ENCODE results near the gene SVIL. TPM values are rescaled to one million over a fixed set of nuclear protein-coding genes. Genes with fewer than 3 reads are reported as not detected.
"Not testable (repeated sequence)": the region's sequence is repeated elsewhere in the genome, so short reads cannot be mapped to it uniquely, and the experiment has no call there.

The SVIL gene
- polyA plus RNA-seq, 6 donors from 2014 or later = 0.35 to 3.9 (median 1.6) TPM; not detected in 3

DNA sequence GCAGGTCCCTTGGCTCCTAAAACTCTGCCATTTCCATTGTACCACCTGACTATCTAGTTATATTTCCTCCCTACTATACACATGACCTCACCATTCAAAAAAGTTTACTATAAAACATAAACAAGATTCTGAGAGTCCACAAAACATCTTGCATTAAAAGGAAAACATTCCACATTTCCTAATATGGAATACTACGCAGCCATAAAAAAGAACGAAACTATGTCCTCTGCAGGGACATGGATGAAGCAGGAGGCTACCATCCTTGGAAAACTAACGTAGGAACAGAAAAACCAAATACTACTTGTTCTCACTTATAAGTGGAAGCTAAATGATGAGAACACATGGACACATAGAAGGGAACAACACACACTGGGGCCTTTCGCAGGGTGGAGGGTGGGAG lies 48.3 kb downstream of the SVIL start:
- H3K4me3 Mint-ChIP-seq = no peak overlapping the region
- H3K36me3 Mint-ChIP-seq = no peaks in the 10 kb centered on the region
- ATAC-seq (ENCODE audit: low read depth in 2 of 2) = no peak
- H3K4me1 Mint-ChIP-seq = peaks cover 4 to 11% (median 9%) of the 10 kb centered on the region in 3 donors
- peaks cover 0 to 6% (median 0%) of the 10 kb centered on the region in 7 donors for H3K9me3 Mint-ChIP-seq
- no peaks in the 10 kb centered on the region for H3K27me3 Mint-ChIP-seq
- no peak for DNase-seq
- no peak overlapping the region for H3K27ac Mint-ChIP-seq

DNA sequence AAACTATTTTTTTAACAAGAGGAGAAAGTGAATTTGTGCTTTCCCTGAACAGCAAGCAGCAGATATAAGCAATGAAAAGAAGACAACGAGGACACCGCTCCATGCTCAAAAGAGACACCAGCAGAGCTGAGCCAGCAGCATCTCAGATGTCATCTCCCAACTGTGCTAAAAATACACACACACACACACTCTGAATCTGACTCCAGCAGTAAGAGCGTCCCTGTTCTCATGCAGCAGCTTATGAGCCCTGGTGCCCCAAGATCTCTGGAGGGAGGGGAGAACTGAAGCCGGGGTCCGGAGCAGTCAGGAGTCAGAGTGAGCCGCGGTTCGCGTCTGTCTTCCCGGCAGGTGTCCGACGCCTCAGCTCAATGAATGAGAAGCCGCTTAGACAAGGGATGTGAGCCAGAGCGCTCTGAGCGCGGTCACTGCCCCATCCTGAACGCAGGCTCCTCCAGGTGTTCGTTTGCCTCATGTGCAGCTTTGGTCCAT lies 49.2 kb downstream of the SVIL start:
- peaks cover 0 to 6% (median 0%) of the 10 kb centered on the region in 7 donors for H3K9me3 Mint-ChIP-seq
- no peak overlapping the region for H3K27ac Mint-ChIP-seq
- no peak for ATAC-seq (ENCODE audit: low read depth in 2 of 2)

DNA sequence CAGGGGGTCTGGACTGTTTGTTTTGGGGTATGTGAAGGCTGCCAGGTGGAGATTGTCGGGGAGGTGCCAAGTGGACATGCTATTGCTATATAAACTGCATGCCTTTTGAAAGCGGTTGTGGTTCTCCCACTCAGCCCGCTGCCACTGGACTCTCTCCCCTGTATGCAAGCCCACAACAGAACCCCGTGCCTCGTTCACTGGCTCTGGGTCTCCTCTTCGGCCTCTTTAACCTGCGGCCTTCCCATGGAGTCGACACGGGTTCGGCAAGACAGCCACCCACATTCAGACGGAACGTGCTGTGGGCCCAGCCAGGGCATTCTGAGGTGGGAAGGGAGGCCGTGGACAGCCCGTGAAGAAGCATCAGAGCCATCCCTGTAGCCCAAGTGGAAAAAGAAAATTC lies 50.3 kb downstream of the SVIL start:
- ATAC-seq (ENCODE audit: low read depth in 2 of 2) (no peak), DNase-seq (no peak)
- no peak overlapping the region for H3K27ac Mint-ChIP-seq
- no peaks in the 10 kb centered on the region for H3K4me1 Mint-ChIP-seq
- H3K27me3 Mint-ChIP-seq = no peaks in the 10 kb centered on the region
- H3K9me3 Mint-ChIP-seq = peaks cover 0 to 6% (median 0%) of the 10 kb centered on the region in 7 donors
- no peak overlapping the region for H3K4me3 Mint-ChIP-seq
- no peaks in the 10 kb centered on the region for H3K36me3 Mint-ChIP-seq

More for the DNA sequence above, 49.2 kb downstream of the SVIL start:
- no peaks in the 10 kb centered on the region for H3K36me3 Mint-ChIP-seq
- no peak for DNase-seq
- H3K4me1 Mint-ChIP-seq = peaks cover 4 to 7% (median 5%) of the 10 kb centered on the region in 3 donors
- no peaks in the 10 kb centered on the region for H3K27me3 Mint-ChIP-seq
- no peak overlapping the region for H3K4me3 Mint-ChIP-seq

- H3K9me3 Mint-ChIP-seq = peaks cover 0 to 6% (median 0%) of the 10 kb centered on the region in 7 donors
- DNase-seq (no peak), ATAC-seq (ENCODE audit: low read depth in 2 of 2) (no peak)
- H3K4me3 Mint-ChIP-seq = no peak overlapping the region
- H3K36me3 Mint-ChIP-seq = no peaks in the 10 kb centered on the region
- H3K27me3 Mint-ChIP-seq = no peaks in the 10 kb centered on the region
- no peaks in the 10 kb centered on the region for H3K4me1 Mint-ChIP-seq
- peak overlapping the region in 1 of 6 donors; percentile 26 for H3K27ac Mint-ChIP-seq
Measured at GRCh38 chr10:29583674-29584073, 51.1 kb downstream of the SVIL start.

DNA sequence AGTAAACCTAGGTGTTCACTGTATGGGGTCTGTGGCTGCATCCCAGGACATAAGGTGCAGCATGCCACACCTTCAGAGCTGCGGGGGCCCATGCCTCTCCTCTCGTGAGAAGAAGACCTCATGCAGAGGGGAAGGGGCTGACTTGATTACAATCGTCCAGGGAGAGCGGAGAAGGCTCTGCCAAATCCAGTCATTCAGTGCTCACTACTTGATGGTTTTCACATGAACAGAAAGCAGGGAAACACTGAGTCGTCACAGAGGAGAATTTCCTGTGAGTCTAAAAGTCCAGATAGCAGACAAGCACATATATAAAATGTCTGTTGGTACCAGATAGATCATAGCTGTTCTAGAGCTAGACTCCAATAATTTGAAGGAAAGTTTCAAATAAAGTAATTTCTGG lies 52.0 kb downstream of the SVIL start:
- not testable (repeated sequence) for H3K27me3 Mint-ChIP-seq; H3K27ac Mint-ChIP-seq; ATAC-seq (ENCODE audit: low read depth in 2 of 2)

GRCh38 chr10:29579455-29579970 lies 55.3 kb downstream of the SVIL start:
- Mint-ChIP-seq H3K4me3 (no peak overlapping the region), H3K27ac (no peak overlapping the region), H3K27me3 (no peaks in the 10 kb centered on the region), H3K4me1 (no peaks in the 10 kb centered on the region), H3K9me3 (no peaks in the 10 kb centered on the region), H3K36me3 (no peaks in the 10 kb centered on the region)
- ATAC-seq (ENCODE audit: low read depth in 2 of 2) = no peak
- no peak for DNase-seq

More for the DNA sequence above, 52.0 kb downstream of the SVIL start:
- not testable (repeated sequence) for DNase-seq, H3K4me1 Mint-ChIP-seq, H3K9me3 Mint-ChIP-seq, H3K36me3 Mint-ChIP-seq, H3K4me3 Mint-ChIP-seq

GRCh38 chr10:29578457-29578856 lies 56.3 kb downstream of the SVIL start:
- H3K4me1 Mint-ChIP-seq = no peaks in the 10 kb centered on the region
- no peak overlapping the region for H3K27ac Mint-ChIP-seq
- H3K4me3 Mint-ChIP-seq = no peak overlapping the region
- DNase-seq (no peak), ATAC-seq (ENCODE audit: low read depth in 2 of 2) (no peak)
- H3K36me3 Mint-ChIP-seq = no peaks in the 10 kb centered on the region
- H3K9me3 Mint-ChIP-seq = no peaks in the 10 kb centered on the region
- H3K27me3 Mint-ChIP-seq = no peaks in the 10 kb centered on the region

GRCh38 chr10:29576681-29577080 lies 58.1 kb downstream of the SVIL start:
- no peak overlapping the region for H3K4me3 Mint-ChIP-seq
- no peaks in the 10 kb centered on the region for H3K9me3 Mint-ChIP-seq
- H3K27me3 Mint-ChIP-seq = no peaks in the 10 kb centered on the region
- H3K27ac Mint-ChIP-seq = no peak overlapping the region
- H3K4me1 Mint-ChIP-seq = no peaks in the 10 kb centered on the region
- ATAC-seq (ENCODE audit: low read depth in 2 of 2) (no peak), DNase-seq (no peak)
- H3K36me3 Mint-ChIP-seq = no peaks in the 10 kb centered on the region

- ATAC-seq (ENCODE audit: low read depth in 2 of 2) (no peak), DNase-seq (no peak)
- no peaks in the 10 kb centered on the region for H3K27me3 Mint-ChIP-seq
- H3K27ac Mint-ChIP-seq = no peak overlapping the region
- H3K4me1 Mint-ChIP-seq = no peaks in the 10 kb centered on the region
- no peaks in the 10 kb centered on the region for H3K9me3 Mint-ChIP-seq
- no peaks in the 10 kb centered on the region for H3K36me3 Mint-ChIP-seq
- no peak overlapping the region for H3K4me3 Mint-ChIP-seq
Measured at GRCh38 chr10:29575098-29575455, 59.7 kb downstream of the SVIL start.

GRCh38 chr10:29574212-29575097 lies 60.3 kb downstream of the SVIL start:
- not testable (repeated sequence) for H3K27me3 Mint-ChIP-seq; H3K4me1 Mint-ChIP-seq; H3K36me3 Mint-ChIP-seq; H3K4me3 Mint-ChIP-seq; DNase-seq; H3K9me3 Mint-ChIP-seq; ATAC-seq (ENCODE audit: low read depth in 2 of 2)
- H3K27ac Mint-ChIP-seq = peak overlapping the region in 2 of 6 donors; percentile 6 to 75

DNA sequence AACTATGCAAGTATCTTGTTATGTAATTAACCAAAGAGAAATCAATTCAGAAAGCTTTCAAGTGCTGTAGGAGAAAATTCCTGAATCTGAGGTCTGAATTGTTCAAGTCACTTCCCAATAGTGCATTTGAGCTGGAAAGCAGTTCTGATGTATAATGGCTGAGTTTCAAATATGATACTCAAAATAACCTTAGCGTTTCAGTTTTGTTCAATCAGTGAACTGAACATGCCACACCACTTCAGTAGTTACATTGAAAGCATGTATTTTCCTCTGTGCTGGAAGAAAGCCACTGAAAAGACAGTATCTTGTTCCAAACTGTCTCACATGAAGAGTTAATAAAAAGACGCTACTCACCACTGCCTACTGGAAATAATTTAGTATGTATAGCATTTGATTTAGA lies 64.5 kb downstream of the SVIL start:
- DNase-seq; H3K4me1 Mint-ChIP-seq; ATAC-seq (ENCODE audit: low read depth in 2 of 2); H3K36me3 Mint-ChIP-seq; H3K27ac Mint-ChIP-seq; H3K4me3 Mint-ChIP-seq; H3K9me3 Mint-ChIP-seq; H3K27me3 Mint-ChIP-seq: not testable (repeated sequence)

- H3K4me1 Mint-ChIP-seq = no peaks in the 10 kb centered on the region
- ATAC-seq (ENCODE audit: low read depth in 2 of 2) (no peak), DNase-seq (no peak)
- no peak overlapping the region for H3K4me3 Mint-ChIP-seq
- H3K9me3 Mint-ChIP-seq = no peaks in the 10 kb centered on the region
- no peak overlapping the region for H3K27ac Mint-ChIP-seq
- H3K27me3 Mint-ChIP-seq = peaks cover 0 to 3% (median 0%) of the 10 kb centered on the region in 3 donors
- no peaks in the 10 kb centered on the region for H3K36me3 Mint-ChIP-seq
Measured at GRCh38 chr10:29569795-29570194, 65.0 kb downstream of the SVIL start.

DNA sequence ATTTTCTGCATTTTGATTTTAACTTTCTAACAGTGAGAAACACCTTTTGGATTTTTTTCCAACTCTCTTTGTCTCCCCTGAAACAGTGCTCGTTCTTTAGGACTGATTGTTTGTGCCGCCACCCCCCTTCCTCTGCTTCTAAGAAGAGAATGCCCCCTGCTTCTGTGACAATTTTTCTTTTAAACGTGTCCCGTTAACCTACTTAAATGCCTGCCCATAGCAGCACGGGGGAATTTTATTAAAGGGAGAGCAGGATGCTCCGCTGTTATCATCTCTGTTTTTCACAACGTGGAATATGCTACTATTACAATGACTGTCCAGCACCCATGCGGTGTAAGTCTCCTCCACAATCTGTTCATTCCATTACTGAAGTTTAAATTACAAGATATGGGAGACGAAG lies 67.8 kb downstream of the SVIL start:
- ATAC-seq (ENCODE audit: low read depth in 2 of 2) (no peak), DNase-seq (no peak)
- Mint-ChIP-seq H3K36me3 (no peaks in the 10 kb centered on the region), H3K27me3 (peaks cover 0 to 3% (median 0%) of the 10 kb centered on the region in 3 donors), H3K9me3 (peaks cover 0 to 6% (median 0%) of the 10 kb centered on the region in 7 donors), H3K4me1 (peaks cover 6 to 16% (median 14%) of the 10 kb centered on the region in 3 donors), H3K27ac (peak overlapping the region in 1 of 6 donors; percentile 25), H3K4me3 (peak overlapping the region in 1 of 8 donors; percentile 45)

DNA sequence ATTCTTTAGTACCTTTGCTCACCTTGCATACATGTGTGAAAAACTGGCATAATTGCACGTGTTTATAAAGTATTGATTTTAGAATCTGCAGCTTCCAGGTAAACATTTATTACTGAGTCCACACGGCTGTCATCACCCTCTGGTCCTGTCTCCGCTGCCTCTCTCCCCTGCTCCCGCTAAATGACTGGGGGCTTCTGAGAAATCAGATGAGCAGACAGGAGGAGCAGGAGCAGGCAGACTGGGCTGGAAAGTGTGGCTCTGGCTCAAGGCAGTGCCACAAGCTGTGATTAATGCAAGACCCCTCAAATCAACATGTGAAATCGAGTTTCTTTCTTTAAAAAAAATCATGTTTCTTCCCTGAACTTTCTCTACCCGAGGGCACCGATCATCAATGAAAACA lies 68.6 kb downstream of the SVIL start:
- not testable (repeated sequence) for H3K27ac Mint-ChIP-seq, H3K36me3 Mint-ChIP-seq
- H3K4me1 Mint-ChIP-seq = peaks cover 6 to 16% (median 14%) of the 10 kb centered on the region in 3 donors

More for the DNA sequence above, 68.6 kb downstream of the SVIL start:
- H3K9me3 Mint-ChIP-seq = peaks cover 0 to 10% (median 0%) of the 10 kb centered on the region in 7 donors
- H3K4me3 Mint-ChIP-seq; ATAC-seq (ENCODE audit: low read depth in 2 of 2); DNase-seq; H3K27me3 Mint-ChIP-seq: not testable (repeated sequence)

Measured in naive B cell (primary cell).